NB4 (cell line): ENCODE results near the gene SPTBN4.

Experiments used
- MYC ChIP-seq: IDR thresholded peaks from 2 replicates; pipeline ENCODE4 v1.6.1; 2011; ENCODE audit warnings: low read depth, low read length
- POLR2A ChIP-seq: IDR thresholded peaks from 2 replicates; pipeline ENCODE4 v1.6.1; 2011; ENCODE audit warnings: mild to moderate bottlenecking; ENCODE audit not compliant: insufficient read length; ENCODE audit errors: extremely low read depth
- TF ChIP-seq, protein P1 (sequence below): IDR thresholded peaks from one replicate; pipeline ENCODE4 v1.5.1; 2012; ENCODE audit warnings: low read depth, low read length
- TF ChIP-seq, protein P2 (sequence below): IDR thresholded peaks from 2 replicates; pipeline ENCODE4 v1.6.1; 2011; ENCODE audit warnings: low read depth, low read length

- TF ChIP-seq, protein P1, sequence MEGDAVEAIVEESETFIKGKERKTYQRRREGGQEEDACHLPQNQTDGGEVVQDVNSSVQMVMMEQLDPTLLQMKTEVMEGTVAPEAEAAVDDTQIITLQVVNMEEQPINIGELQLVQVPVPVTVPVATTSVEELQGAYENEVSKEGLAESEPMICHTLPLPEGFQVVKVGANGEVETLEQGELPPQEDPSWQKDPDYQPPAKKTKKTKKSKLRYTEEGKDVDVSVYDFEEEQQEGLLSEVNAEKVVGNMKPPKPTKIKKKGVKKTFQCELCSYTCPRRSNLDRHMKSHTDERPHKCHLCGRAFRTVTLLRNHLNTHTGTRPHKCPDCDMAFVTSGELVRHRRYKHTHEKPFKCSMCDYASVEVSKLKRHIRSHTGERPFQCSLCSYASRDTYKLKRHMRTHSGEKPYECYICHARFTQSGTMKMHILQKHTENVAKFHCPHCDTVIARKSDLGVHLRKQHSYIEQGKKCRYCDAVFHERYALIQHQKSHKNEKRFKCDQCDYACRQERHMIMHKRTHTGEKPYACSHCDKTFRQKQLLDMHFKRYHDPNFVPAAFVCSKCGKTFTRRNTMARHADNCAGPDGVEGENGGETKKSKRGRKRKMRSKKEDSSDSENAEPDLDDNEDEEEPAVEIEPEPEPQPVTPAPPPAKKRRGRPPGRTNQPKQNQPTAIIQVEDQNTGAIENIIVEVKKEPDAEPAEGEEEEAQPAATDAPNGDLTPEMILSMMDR = no peak
- TF ChIP-seq POLR2A = no peak
- no peak for TF ChIP-seq MYC
- TF ChIP-seq, protein P2, sequence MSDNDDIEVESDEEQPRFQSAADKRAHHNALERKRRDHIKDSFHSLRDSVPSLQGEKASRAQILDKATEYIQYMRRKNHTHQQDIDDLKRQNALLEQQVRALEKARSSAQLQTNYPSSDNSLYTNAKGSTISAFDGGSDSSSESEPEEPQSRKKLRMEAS = no peak
Observed at GRCh38 chr19:40603389-40604170, 136.8 kb downstream of the SPTBN4 start.
